ENCODE results near the gene CEP85.

CEP85 gene

GRCh38 chr1:26259005-26259404 lies 25.0 kb downstream of the CEP85 start:
- H3K4me3 ChIP-seq (ENCODE audit: severe bottlenecking), result no peak overlapping the region
- no peaks in the 10 kb centered on the region for H3K27me3 ChIP-seq (ENCODE audit: insufficient read depth, poor library complexity, severe bottlenecking)
- ATAC-seq (ENCODE audit: low read depth) (no peak), DNase-seq (ENCODE audit: low spot score) (no peak)
- no peak overlapping the region for H3K27ac ChIP-seq (ENCODE audit: poor library complexity, severe bottlenecking)
- peaks cover 83% of the 10 kb centered on the region for H3K36me3 ChIP-seq (ENCODE audit: low read depth)
- no peaks in the 10 kb centered on the region for H3K9me3 ChIP-seq (ENCODE audit: severe bottlenecking)
- no peak for TF ChIP-seq CTCF (IDR thresholded peaks at IDR 0.05; ENCODE audit: poor library complexity, severe bottlenecking)
- no peaks in the 10 kb centered on the region for H3K4me1 ChIP-seq (ENCODE audit: insufficient read depth, poor library complexity, severe bottlenecking)

GRCh38 chr1:26259578-26259977 lies 25.6 kb downstream of the CEP85 start:
- no peak overlapping the region for H3K4me3 ChIP-seq (ENCODE audit: severe bottlenecking)
- H3K4me1 ChIP-seq (ENCODE audit: insufficient read depth, poor library complexity, severe bottlenecking), result no peaks in the 10 kb centered on the region
- H3K27ac ChIP-seq (ENCODE audit: poor library complexity, severe bottlenecking), result no peak overlapping the region
- H3K36me3 ChIP-seq (ENCODE audit: low read depth), result peaks cover 88% of the 10 kb centered on the region
- DNase-seq (ENCODE audit: low spot score) (no peak), ATAC-seq (ENCODE audit: low read depth) (no peak)
- no peaks in the 10 kb centered on the region for H3K9me3 ChIP-seq (ENCODE audit: severe bottlenecking)
- no peaks in the 10 kb centered on the region for H3K27me3 ChIP-seq (ENCODE audit: insufficient read depth, poor library complexity, severe bottlenecking)
- TF ChIP-seq CTCF (IDR thresholded peaks at IDR 0.05; ENCODE audit: poor library complexity, severe bottlenecking), result no peak

- DNase-seq (ENCODE audit: low spot score) (no peak), ATAC-seq (ENCODE audit: low read depth) (no peak)
- Histone ChIP-seq H3K27ac (ENCODE audit: poor library complexity, severe bottlenecking) (no peak overlapping the region), H3K36me3 (ENCODE audit: low read depth) (peaks cover 94% of the 10 kb centered on the region), H3K27me3 (ENCODE audit: insufficient read depth, poor library complexity, severe bottlenecking) (no peaks in the 10 kb centered on the region), H3K9me3 (ENCODE audit: severe bottlenecking) (peaks cover 2% of the 10 kb centered on the region), H3K4me3 (ENCODE audit: severe bottlenecking) (no peak overlapping the region), H3K4me1 (ENCODE audit: insufficient read depth, poor library complexity, severe bottlenecking) (no peaks in the 10 kb centered on the region)
- TF ChIP-seq CTCF (IDR thresholded peaks at IDR 0.05; ENCODE audit: poor library complexity, severe bottlenecking), result no peak
Measured at GRCh38 chr1:26263212-26263611, 29.2 kb downstream of the CEP85 start.

- Histone ChIP-seq H3K27me3 (ENCODE audit: insufficient read depth, poor library complexity, severe bottlenecking) (no peaks in the 10 kb centered on the region), H3K9me3 (ENCODE audit: severe bottlenecking) (peaks cover 7% of the 10 kb centered on the region), H3K27ac (ENCODE audit: poor library complexity, severe bottlenecking) (no peak overlapping the region), H3K4me3 (ENCODE audit: severe bottlenecking) (no peak overlapping the region), H3K36me3 (ENCODE audit: low read depth) (peaks cover 91% of the 10 kb centered on the region), H3K4me1 (ENCODE audit: insufficient read depth, poor library complexity, severe bottlenecking) (no peaks in the 10 kb centered on the region)
- no peak for ATAC-seq (ENCODE audit: low read depth)
- TF ChIP-seq CTCF (IDR thresholded peaks at IDR 0.05; ENCODE audit: poor library complexity, severe bottlenecking), result no peak
- no peak for DNase-seq (ENCODE audit: low spot score)
Measured at GRCh38 chr1:26265405-26265804, 31.4 kb downstream of the CEP85 start.

GRCh38 chr1:26268290-26269197 lies 34.5 kb downstream of the CEP85 start:
- no peak overlapping the region for H3K27ac ChIP-seq (ENCODE audit: poor library complexity, severe bottlenecking)
- H3K4me3 ChIP-seq (ENCODE audit: severe bottlenecking), result no peak overlapping the region
- DNase-seq (ENCODE audit: low spot score) (no peak), ATAC-seq (ENCODE audit: low read depth) (no peak)
- peaks cover 78% of the 10 kb centered on the region for H3K36me3 ChIP-seq (ENCODE audit: low read depth)
- peaks cover 7% of the 10 kb centered on the region for H3K9me3 ChIP-seq (ENCODE audit: severe bottlenecking)
- no peak for TF ChIP-seq CTCF (IDR thresholded peaks at IDR 0.05; ENCODE audit: poor library complexity, severe bottlenecking)
- H3K27me3 ChIP-seq (ENCODE audit: insufficient read depth, poor library complexity, severe bottlenecking), result no peaks in the 10 kb centered on the region
- H3K4me1 ChIP-seq (ENCODE audit: insufficient read depth, poor library complexity, severe bottlenecking), result no peaks in the 10 kb centered on the region
